KOPT-K1 (cell line): ENCODE data around the gene DDHD1.
"Not testable (repeated sequence)": the region's sequence is repeated elsewhere in the genome, so short reads cannot be mapped to it uniquely, and the experiment has no call there.

Source experiments
- H3K27ac ChIP-seq: fragments of 200-600 bp; sonication (generic); 2 replicates; pipeline ENCODE4 v1.5.1; 2016; ENCODE audit warnings: antibody characterized with exemption, mild to moderate bottlenecking, low read depth, low read length; ENCODE audit not compliant: poor library complexity, severe bottlenecking
- H3K36me3 ChIP-seq: fragments of 200-600 bp; sonication (generic); 2 replicates; pipeline ENCODE4 v1.5.1; 2017; ENCODE audit warnings: antibody characterized with exemption, mild to moderate bottlenecking, low read length, moderate library complexity; ENCODE audit not compliant: insufficient read depth
- H3K9me3 ChIP-seq: fragments of 200-600 bp; sonication (generic); 2 replicates; pipeline ENCODE4 v1.5.1; 2017; ENCODE audit warnings: antibody characterized with exemption, low read length, mild to moderate bottlenecking; ENCODE audit not compliant: insufficient read depth, poor library complexity, severe bottlenecking

The DDHD1 gene

DNA sequence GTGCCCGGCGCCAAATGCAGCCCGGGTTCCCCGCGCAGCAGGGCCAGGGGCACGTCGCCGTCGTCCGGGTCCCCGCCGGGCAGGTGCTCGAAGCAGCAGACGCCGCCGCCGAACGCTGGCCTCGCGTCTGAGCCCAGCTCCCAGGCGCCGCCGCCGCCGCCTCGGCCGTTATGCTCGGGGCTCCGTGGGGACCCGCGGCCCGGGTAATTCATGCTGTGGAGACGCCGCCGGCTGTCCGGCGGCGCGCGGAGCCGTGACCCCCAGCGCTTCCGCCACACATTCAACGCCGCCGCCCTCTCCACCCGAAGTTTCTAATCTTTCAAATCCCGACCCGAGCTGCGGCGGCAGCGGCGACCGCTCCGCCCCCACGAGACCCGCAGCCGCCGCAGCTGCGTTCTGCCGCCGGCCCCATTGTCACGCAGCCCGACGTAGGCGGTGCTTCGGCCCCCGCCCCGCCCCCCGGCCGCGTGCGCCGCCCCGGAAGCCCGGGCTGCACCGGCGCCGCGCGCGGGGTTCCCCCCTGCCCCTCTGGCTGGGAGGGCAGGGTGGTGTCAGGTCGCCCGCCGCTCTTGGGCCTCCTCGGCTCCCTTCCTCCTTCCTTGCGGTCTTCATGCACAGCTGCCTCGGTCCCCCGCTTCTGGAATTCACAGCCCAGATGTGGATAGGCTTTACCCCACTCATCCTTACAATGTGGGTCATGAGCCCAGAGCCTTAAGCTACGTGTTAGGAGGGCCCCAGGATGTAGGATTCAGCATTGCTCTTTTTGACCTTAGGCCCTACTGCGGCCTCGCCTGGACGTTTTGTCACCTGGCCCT is at the start of gene DDHD1:
DDHD1 (minus strand) TSS at position 437 of the 815 bp plus-strand sequence; CDS start at position 212, 225 bp downstream.
- H3K36me3 ChIP-seq: peaks cover 5% of the 10 kb centered on the region; the same call in 1 of the 2 replicates

DNA sequence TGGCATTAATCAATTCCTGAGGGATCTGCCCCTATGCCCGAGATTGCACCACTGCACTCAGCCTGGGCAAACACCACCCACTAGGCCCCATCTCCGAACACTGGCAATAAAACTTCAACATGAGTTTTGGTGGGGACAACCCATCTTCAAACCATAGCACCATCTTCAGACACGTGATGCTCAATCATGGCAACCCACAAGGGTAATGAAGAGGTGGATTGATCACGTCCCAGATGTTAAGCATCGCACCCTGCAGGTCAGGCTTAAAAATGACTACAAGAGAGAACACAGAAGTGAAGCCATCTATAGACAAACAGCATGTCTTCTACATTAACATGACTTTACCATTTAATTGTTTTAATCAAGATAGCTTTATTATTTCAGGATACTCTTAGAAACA is 42.8 kb upstream of the DDHD1 start:
- Histone ChIP-seq H3K36me3 (no peaks in the 10 kb centered on the region), H3K9me3 (peaks cover 16% of the 10 kb centered on the region), H3K27ac (no peak overlapping the region)

More for the DNA sequence above, at the start of gene DDHD1:
- Histone ChIP-seq H3K9me3 (no peaks in the 10 kb centered on the region), H3K27ac (peak within 1 kb of the TSS; percentile 78)

DNA sequence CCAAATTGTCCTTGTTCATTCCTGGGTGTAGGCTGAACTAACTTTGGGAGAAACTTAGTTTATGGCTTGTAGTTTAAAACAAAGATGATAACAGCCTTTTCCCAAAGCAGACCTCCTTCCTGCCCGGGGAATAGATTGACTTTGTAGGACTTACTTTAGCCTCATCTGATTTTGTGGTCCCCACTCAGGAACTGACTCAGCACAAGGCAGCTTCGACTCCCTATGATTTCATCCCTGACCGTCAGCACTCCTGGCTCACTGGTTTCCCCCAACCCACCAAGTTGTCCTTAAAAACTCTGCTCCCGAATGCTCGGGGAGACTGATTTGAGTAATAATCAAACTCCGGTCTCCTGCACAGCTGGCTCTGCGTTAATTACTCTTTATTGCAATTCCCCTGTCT is 40.1 kb upstream of the DDHD1 start:
- Histone ChIP-seq H3K9me3 (no peaks in the 10 kb centered on the region), H3K27ac (no peak overlapping the region), H3K36me3 (no peaks in the 10 kb centered on the region)

DNA sequence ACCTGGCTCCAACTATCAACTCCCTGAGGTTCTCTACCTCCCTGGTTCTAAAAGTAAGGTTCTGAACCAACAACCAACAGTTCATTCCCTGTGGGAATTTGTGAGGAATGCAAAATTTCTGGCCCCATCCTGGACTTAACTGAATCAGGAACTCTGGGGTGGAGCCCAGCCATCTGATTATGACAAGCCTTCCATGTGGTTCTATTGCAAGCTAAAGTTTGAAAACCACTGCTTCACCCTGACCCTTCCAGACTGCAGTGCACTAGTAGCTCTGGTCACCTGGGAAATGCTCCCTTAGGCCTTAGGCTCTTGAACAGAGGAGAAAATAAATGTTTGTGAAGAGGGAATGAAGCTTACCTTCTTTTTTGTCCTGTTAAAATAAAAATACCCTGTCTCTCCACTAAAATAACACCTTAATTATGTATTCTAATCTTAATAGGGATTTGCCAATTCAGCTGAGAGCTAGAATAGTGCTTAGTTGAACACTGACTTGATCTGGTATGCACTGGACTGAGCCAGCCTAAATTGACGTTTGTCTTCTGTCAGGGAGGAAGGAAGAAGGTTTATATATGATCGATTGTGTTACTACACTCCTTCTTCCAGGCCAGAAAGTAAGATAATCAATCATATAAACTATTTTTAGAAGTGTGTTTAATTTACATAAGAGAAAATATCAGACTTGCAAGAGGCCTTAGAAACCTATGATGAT is 39.1 kb upstream of the DDHD1 start:
- no peaks in the 10 kb centered on the region for H3K9me3 ChIP-seq
- H3K36me3 ChIP-seq: no peaks in the 10 kb centered on the region
- no peak overlapping the region for H3K27ac ChIP-seq

DNA sequence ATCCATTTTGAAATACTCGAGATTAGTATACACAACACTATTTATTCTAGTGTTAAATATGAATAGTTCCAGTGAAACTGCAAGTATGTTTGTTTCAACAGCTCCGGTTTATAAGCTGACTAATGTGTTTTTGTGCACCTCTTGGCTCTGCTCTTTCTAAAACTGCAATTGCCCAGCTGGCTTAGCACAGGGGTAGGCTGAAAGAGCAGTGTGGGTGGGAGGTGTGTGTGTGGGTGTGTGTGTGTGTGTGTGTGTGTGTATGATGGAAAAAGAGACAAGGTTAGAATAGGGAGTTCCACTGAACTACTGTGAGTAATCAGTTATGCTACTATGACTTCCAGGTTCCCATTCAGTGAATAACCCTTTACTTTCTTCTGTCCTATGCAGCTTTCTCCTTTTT is 37.8 kb upstream of the DDHD1 start:
- Histone ChIP-seq H3K36me3 (no peaks in the 10 kb centered on the region), H3K9me3 (no peaks in the 10 kb centered on the region), H3K27ac (no peak overlapping the region)

DNA sequence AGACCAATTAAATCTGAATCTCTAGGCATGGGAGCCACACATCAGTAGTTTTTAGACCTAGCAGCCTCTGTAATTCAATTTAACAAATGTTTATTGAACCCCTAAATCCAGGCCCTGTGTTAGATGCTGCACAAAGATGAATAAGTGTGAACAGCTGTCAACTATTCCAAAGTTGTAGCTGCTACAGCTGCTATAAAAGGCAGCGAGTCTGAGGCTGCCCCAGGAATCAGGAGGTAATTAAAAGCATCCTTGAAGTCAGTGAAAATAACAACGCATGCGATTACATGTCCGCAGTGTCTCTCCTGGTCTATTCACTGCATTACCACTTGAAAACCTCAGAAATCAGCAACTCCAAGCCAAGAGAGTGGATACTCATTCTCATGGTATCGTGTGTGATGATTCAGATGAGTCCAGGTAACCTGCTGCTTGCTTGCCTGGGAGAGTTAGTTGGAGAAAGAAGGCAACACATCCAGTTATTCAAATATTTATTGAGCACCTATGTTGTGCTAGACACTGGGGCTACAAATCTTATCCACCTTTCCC is 34.9 kb upstream of the DDHD1 start:
- Histone ChIP-seq H3K36me3 (no peaks in the 10 kb centered on the region), H3K27ac (no peak overlapping the region), H3K9me3 (no peaks in the 10 kb centered on the region)

DNA sequence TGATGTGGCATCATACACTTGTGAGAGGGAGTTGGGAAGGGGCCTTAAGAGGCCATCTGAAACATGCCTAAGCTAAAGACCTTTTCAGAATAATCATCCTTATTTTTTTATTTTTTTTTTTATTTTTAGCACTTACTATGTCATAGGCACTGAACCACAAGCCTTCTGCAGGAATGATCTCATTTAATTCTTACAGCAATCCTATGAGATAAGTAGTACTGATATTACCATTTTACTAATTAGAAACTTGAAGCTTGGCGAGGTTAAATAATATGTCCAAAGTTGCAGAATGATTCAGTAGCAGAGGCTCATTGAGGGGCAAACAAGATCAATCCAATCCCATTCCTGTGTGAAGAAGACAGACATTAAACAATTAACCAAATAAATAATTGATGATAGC is 33.4 kb upstream of the DDHD1 start:
- H3K36me3 ChIP-seq: no peaks in the 10 kb centered on the region
- H3K27ac ChIP-seq: no peak overlapping the region
- peaks cover 4% of the 10 kb centered on the region for H3K9me3 ChIP-seq

DNA sequence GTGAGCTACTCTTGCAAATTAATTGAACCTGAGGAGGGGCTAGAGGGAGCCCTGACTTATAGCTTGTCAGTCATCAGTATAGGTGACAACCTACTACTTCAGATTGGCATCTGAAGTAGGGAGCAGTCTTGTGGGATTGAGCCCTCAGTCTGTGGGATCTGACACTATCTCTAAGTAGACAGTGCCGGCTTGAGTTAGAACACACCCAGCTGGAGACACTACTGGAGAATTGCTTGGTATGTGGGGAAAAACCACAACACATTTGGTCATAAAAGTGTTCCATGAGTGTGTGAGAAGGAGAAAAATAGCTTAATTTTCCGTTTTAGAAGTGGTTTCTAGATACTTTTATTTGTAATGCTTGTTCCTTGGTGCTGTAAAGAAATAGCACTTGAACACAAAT is 30.5 kb upstream of the DDHD1 start:
- Histone ChIP-seq H3K9me3 (peaks cover 16% of the 10 kb centered on the region), H3K36me3 (no peaks in the 10 kb centered on the region), H3K27ac (no peak overlapping the region)

DNA sequence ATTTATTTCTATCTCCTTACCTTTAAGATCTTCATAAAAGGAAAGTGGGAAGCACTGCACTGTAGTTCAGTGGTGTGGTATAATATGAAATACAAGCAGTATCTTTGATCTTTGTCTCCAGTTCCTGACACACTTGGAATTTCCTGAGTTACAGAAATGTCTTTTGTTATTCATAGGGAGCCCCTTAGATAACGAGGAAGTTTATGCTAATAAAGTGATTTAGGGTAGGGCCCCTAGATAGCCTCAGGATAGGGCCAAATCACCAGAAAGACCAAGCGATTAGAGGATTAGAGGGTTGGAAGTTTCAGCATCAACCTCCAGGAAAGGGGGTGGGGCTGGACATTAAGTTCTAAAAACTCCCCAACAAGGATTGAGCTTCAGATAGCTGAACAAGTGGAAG is 29.9 kb upstream of the DDHD1 start:
- H3K9me3 ChIP-seq: peaks cover 16% of the 10 kb centered on the region
- H3K36me3 ChIP-seq: no peaks in the 10 kb centered on the region
- no peak overlapping the region for H3K27ac ChIP-seq

DNA sequence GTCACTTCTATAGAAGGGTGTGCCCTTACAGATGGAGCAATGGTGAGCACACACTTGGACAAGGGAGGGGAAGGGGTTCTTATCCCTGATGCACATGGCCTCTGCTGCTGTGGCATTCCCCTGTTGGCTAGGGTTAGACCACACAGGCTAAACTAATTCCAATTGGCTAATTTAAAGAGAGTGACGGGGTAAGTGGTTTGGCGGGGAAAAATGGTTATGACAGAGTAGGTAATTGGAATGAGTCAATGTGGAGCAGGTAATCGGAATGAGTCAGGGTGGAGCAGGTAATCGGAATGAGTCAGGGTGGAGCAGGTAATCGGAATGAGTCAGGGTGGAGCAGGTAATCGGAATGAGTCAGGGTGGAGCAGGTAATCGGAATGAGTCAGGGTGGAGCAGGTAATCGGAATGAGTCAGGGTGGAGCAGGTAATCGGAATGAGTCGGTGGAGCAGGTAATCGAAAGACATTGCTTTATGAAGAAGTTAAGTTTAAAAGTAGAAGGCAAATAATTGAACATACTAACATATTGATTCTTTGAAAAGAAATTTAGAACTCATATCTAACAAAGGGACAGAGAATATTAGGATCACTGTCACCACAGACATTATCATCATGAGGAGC is 28.4 kb upstream of the DDHD1 start:
- H3K27ac ChIP-seq, H3K36me3 ChIP-seq: not testable (repeated sequence)
- peaks cover 16% of the 10 kb centered on the region for H3K9me3 ChIP-seq

DNA sequence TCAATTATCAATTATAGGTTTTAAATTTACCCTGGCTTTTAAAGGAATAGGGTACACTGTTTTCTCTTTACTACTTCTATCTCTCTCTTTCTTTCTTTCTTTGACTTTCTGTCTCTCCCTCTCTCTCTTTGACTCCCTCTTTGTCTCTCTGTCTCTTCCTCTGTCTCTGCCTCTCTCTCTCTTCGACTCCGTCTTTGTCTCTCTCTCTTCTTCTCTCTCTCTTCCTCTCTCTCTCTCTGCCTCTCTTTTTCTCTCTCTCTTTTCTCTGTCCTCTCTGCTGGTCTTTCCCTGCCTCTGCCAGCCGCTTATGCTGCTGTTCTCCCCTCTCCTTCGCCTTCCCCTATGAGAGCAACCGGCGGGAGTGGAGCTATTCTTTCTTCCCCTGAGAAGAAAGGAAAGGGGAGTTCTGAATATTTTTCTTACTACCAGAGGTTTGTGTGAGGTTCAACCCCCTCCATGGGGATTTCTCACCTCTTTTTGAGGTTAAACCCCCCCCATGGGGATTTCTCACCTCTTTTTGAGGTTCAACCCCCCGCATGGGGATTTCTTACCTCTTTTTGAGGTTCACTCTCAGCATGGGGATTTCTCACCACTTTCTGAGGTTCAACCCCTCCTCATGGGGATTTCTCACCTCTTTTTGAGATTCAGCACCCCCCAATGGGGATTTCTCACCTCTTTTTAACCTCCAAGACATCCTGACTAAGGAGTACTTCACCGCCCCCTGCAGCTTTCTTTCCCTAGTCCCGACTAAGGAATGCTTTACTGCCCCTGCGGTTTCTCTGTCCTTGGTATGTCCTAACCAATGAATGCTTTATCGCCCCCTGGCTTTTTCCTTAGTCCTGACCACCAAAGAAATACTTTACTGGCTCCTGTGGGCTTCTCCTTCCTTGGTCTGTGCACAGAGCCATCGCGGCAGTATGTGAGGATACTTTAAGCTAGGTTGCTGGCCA is 27.4 kb upstream of the DDHD1 start:
- H3K27ac ChIP-seq: no peak overlapping the region
- peaks cover 16% of the 10 kb centered on the region for H3K9me3 ChIP-seq
- no peaks in the 10 kb centered on the region for H3K36me3 ChIP-seq

DNA sequence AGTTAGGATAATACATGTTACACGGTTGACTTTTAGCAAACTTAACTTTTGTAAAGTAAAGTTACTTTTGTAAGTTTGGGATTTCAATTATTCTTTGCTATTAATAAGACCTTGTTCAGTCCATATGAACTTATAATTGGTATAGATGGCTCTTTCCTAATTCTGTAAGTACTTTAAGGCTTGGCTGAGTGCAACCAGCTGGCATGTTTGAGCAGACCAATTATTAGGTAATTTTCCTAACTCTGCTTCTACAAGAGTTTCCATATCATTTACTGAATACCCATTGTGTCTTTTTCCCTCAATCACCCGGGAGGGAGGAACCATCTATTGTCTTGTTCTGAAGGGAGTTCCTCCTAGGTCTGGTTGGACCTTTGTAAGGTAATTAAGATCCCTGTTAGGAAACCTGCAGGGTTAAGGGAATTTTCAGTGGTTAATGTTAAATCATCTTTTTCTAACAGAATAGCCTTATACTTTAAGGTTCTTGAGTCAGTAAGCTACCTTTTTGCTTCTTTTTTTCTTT is 26.4 kb upstream of the DDHD1 start:
- H3K9me3 ChIP-seq: peaks cover 16% of the 10 kb centered on the region
- not testable (repeated sequence) for H3K36me3 ChIP-seq, H3K27ac ChIP-seq

DNA sequence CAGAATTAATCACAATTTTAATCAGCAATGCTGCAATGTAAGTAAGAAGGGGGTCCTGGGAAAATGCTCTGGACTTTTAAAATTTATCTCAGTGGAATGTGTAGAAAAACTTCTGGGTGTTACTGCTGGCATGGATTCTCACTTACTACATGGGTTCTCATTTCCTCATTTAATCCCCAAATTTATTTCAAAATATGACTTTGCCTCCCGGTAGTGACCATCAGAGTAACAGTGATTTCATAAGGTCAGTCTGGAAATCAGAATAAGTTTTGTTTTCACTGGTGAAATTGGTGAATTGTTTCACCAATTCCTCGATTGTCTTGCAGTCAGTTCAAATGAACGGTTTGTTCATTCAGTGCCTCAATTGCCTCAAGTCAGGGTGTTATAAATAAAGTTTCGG is 22.3 kb upstream of the DDHD1 start:
- H3K9me3 ChIP-seq: peaks cover under 1% of the 10 kb centered on the region
- no peak overlapping the region for H3K27ac ChIP-seq
- H3K36me3 ChIP-seq: no peaks in the 10 kb centered on the region

DNA sequence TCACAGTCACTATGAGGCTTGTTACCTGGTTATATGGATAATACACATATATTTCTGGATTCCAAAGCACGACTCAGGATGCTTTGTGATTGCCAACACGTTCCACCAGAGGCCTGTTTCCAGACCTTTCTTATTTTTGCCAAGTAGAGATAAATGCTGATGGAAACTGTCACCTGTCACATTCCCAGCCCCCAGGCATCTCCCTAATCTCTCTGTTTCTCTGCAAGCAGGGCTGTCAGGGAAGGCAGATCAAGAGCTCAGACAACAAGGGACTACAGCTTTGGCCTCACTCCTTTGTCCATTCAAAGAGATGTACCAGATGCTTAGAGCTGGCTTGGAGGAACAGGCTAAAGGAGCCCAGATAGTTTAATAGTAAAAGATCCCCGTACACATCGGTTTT is 21.8 kb upstream of the DDHD1 start:
- H3K27ac ChIP-seq: no peak overlapping the region
- H3K9me3 ChIP-seq: no peaks in the 10 kb centered on the region
- H3K36me3 ChIP-seq: no peaks in the 10 kb centered on the region
